ENCODE measurements around the gene IDH3A. TPM values are rescaled to one million over a fixed set of nuclear protein-coding genes. Genes with fewer than 3 reads are reported as not detected.
A peak's percentile ranks its signal among the peaks of the same experiment; 100 is the strongest.

The IDH3A gene
- total RNA-seq, 1 experiment from 2014 or later, result 111 TPM

- Mint-ChIP-seq H3K27me3 (ENCODE audit: unreplicated experiment) (peaks cover 32% of the 10 kb centered on the region), H3K9me3 (ENCODE audit: low read depth, unreplicated experiment) (peaks cover 5% of the 10 kb centered on the region), H3K4me1 (ENCODE audit: low read depth, unreplicated experiment) (no peaks in the 10 kb centered on the region), H3K4me3 (ENCODE audit: low read depth, unreplicated experiment) (no peak overlapping the region), H3K27ac (ENCODE audit: unreplicated experiment) (no peak overlapping the region), H3K36me3 (ENCODE audit: insufficient read depth, unreplicated experiment) (no peaks in the 10 kb centered on the region)
- no TSS peak for BruUV-seq (replicated peaks)
- no peak for DNase-seq
- TF ChIP-seq CTCF (IDR thresholded peaks at IDR 0.05; ENCODE audit: unreplicated experiment), result no peak
- CTCF ChIA-PET, result interaction anchor here (2.7 kb wide), 1 partner anchor 47 kb away, joined by 22 read pairs; no protein-coding TSS in a partner anchor
- intact Hi-C loops (cut with micrococcal nuclease; ENCODE audit: unreplicated experiment), result no loop called here
These were observed 44.8 kb downstream of the IDH3A start for GRCh38 chr15:78193731-78194567.

GRCh38 chr15:78194568-78194925 is 45.4 kb downstream of the IDH3A start:
- no peak overlapping the region for H3K4me3 Mint-ChIP-seq (ENCODE audit: low read depth, unreplicated experiment)
- no TSS peak for BruUV-seq (replicated peaks)
- H3K4me1 Mint-ChIP-seq (ENCODE audit: low read depth, unreplicated experiment), result no peaks in the 10 kb centered on the region
- peaks cover 5% of the 10 kb centered on the region for H3K9me3 Mint-ChIP-seq (ENCODE audit: low read depth, unreplicated experiment)
- intact Hi-C loops (cut with micrococcal nuclease; ENCODE audit: unreplicated experiment), result no loop called here
- TF ChIP-seq CTCF (IDR thresholded peaks at IDR 0.05; ENCODE audit: unreplicated experiment), result no peak
- H3K36me3 Mint-ChIP-seq (ENCODE audit: insufficient read depth, unreplicated experiment), result no peaks in the 10 kb centered on the region
- H3K27ac Mint-ChIP-seq (ENCODE audit: unreplicated experiment), result no peak overlapping the region
- peaks cover 34% of the 10 kb centered on the region for H3K27me3 Mint-ChIP-seq (ENCODE audit: unreplicated experiment)
- CTCF ChIA-PET, result interaction anchor here (2.7 kb wide), 1 partner anchor 46 kb away, joined by 22 read pairs; no protein-coding TSS in a partner anchor
- DNase-seq, result no peak

- no TSS peak for BruUV-seq (replicated peaks)
- H3K4me3 Mint-ChIP-seq (ENCODE audit: low read depth, unreplicated experiment), result no peak overlapping the region
- H3K27me3 Mint-ChIP-seq (ENCODE audit: unreplicated experiment), result peaks cover 38% of the 10 kb centered on the region
- H3K27ac Mint-ChIP-seq (ENCODE audit: unreplicated experiment), result no peak overlapping the region
- peak; percentile 90 for TF ChIP-seq CTCF (IDR thresholded peaks at IDR 0.05; ENCODE audit: unreplicated experiment)
- H3K9me3 Mint-ChIP-seq (ENCODE audit: low read depth, unreplicated experiment), result peaks cover 2% of the 10 kb centered on the region
- peak; percentile 72 for DNase-seq
- H3K4me1 Mint-ChIP-seq (ENCODE audit: low read depth, unreplicated experiment), result no peaks in the 10 kb centered on the region
- CTCF ChIA-PET, result interaction anchor here (0.5 to 2.7 kb wide), 18 partner anchors 9 to 201 kb away, joined by 3 to 33 read pairs (median 6); partner anchors contain the start of genes ACSBG1, CIB2 and IDH3A
- no peaks in the 10 kb centered on the region for H3K36me3 Mint-ChIP-seq (ENCODE audit: insufficient read depth, unreplicated experiment)
- intact Hi-C loops (cut with micrococcal nuclease; ENCODE audit: unreplicated experiment), result loop anchor here (1.0 to 5.0 kb wide), 2 partner anchors 47 to 82 kb away; no protein-coding TSS in a partner anchor
These were observed 46.6 kb downstream of the IDH3A start for GRCh38 chr15:78195735-78196201.

GRCh38 chr15:78197632-78198031 is 48.5 kb downstream of the IDH3A start:
- no peak for DNase-seq
- no peak overlapping the region for H3K27ac Mint-ChIP-seq (ENCODE audit: unreplicated experiment)
- no peak for TF ChIP-seq CTCF (IDR thresholded peaks at IDR 0.05; ENCODE audit: unreplicated experiment)
- intact Hi-C loops (cut with micrococcal nuclease; ENCODE audit: unreplicated experiment), result loop anchor here (5.0 kb wide), 1 partner anchor 45 kb away; no protein-coding TSS in a partner anchor
- H3K4me3 Mint-ChIP-seq (ENCODE audit: low read depth, unreplicated experiment), result no peak overlapping the region
- H3K9me3 Mint-ChIP-seq (ENCODE audit: low read depth, unreplicated experiment), result no peaks in the 10 kb centered on the region
- BruUV-seq (replicated peaks), result no TSS peak
- peaks cover 38% of the 10 kb centered on the region for H3K27me3 Mint-ChIP-seq (ENCODE audit: unreplicated experiment)
- H3K4me1 Mint-ChIP-seq (ENCODE audit: low read depth, unreplicated experiment), result no peaks in the 10 kb centered on the region
- no peaks in the 10 kb centered on the region for H3K36me3 Mint-ChIP-seq (ENCODE audit: insufficient read depth, unreplicated experiment)
- CTCF ChIA-PET, result interaction anchor here (0.7 kb wide), 1 partner anchor 272 kb away, joined by 3 read pairs; no protein-coding TSS in a partner anchor

Measured in Calu3 (cell line).